Pancreas (tissue), 10 donors: ENCODE data around the gene EIF2S3. TPM values are rescaled to one million over a fixed set of nuclear protein-coding genes. Genes with fewer than 3 reads are reported as not detected.

Experiments used
- ATAC-seq, 4 donors: fragments of 200-7000 bp; cut with Tn5 transposase; one replicate each; pipeline versions ENCODE4 v1.8.0 to v1.9.1; 2020; ENCODE audit warnings: mild to moderate bottlenecking in 4 of 4, moderate library complexity in 4 of 4
- DNase-seq, 6 donors: peaks; one replicate each; pipeline ENCODE4 v3.0.0-alpha.2; 2020
- FAIRE-seq: peaks from 2 replicates; lab custom pipeline; 2012; peaks lifted over from hg19 to GRCh38; lab: Jason Lieb, UNC
- H3K27ac ChIP-seq, 4 donors: fragments of 200-600 bp; sonication (generic); 1 replicate in 3 of 4; 2 replicates in 1 of 4; pipeline versions ENCODE4 v1.5.0 to v1.8.0; 2020
- H3K27me3 ChIP-seq, 4 donors: fragments of 200-600 bp; one replicate each; pipeline ENCODE4 v1.8.0; 2021
- H3K36me3 ChIP-seq, 3 donors: fragments of 200-600 bp; sonication (generic) in 1 of 3; one replicate each; pipeline versions ENCODE4 v1.5.0 to v1.8.0; 2020 to 2021
- H3K4me1 ChIP-seq, 3 donors: fragments of 200-600 bp; one replicate each; pipeline ENCODE4 v1.8.0; 2021
- H3K4me3 ChIP-seq, 4 donors: fragments of 200-600 bp; sonication (generic) in 2 of 4; one replicate each; pipeline versions ENCODE4 v1.5.0 to v1.8.0; 2020 to 2021
- H3K9me3 ChIP-seq, 4 donors: fragments of 200-600 bp; one replicate each; pipeline ENCODE4 v1.8.0; 2021
- CTCF ChIP-seq, 4 donors: fragments of 200-600 bp; sonication (generic) in 3 of 4; IDR thresholded peaks; one replicate each; pipeline versions ENCODE4 v1.5.0 to v1.8.0; 2021; ENCODE audit warnings: antibody characterized with exemption in 4 of 4
- WGBS, 2 donors: extraction: QIAGEN DNeasy Blood & Tissue Kit; methylation state at CpG; one replicate each; pipeline ENCODE4 v1.1.7; 2013; 5-methylcytosine and 5-hydroxymethylcytosine counted together
- intact Hi-C, 3 donors: fragments of 100-400 bp; cut with DNase I; formaldehyde crosslinking; loops; one replicate each; pipeline versions ENCODE4 v1.11.1 to v1.14.2; 2022
- polyA plus RNA-seq, 2 donors: library from polyadenylated mRNA; stranded (reverse); fragments of 200-250 nt; gene quantifications; one replicate each; pipeline ENCODE4 v1.2.3, GENCODE V29; 2013
- total RNA-seq, 6 donors: library from RNA; stranded (reverse); fragmentation: NEBNext Ultra II Directional in 4 of 6; extraction: Animal tissue kit (Norgen Biotek cat#: 25700) in 4 of 6; gene quantifications; one replicate each; pipeline versions ENCODE4 v1.2.1 to v1.2.4, GENCODE V29; 2021 to 2023
- donor health status: healthy with polysubstance abuse.
- donor health status: DM: no; HTN: no; CAD: no; lungs with moderate emphysema.
- donor health status: DM: no; HTN: no; CAD: no.
- donor health status: control.
- donor health status: control.
- donor health status: Bipolar disorder and iron deficiency.
- donor health status: DM: yes; HTN: yes; CAD: no.
- donor health status: DM: no; HTN: no; CAD: no.
- donor health status: DM: no; HTN: no; CAD: no.
- donor health status: DM: yes; HTN: yes; CAD: no.

EIF2S3 gene
- total and polyA plus RNA-seq, 8 donors, result 40.0 to 139 (median 108) TPM

GRCh38 chrX:24082447-24082846, 27.7 kb downstream of the EIF2S3 start:
- H3K27me3 ChIP-seq, result no peaks in the 10 kb centered on the region
- TF ChIP-seq CTCF (IDR thresholded peaks at IDR 0.05), result no peak
- no peak overlapping the region for H3K4me3 ChIP-seq
- FAIRE-seq (no peak), ATAC-seq (no peak), DNase-seq (no peak)
- H3K27ac ChIP-seq, result no peak overlapping the region
- WGBS, 2 donors, result 66 to 79% methylated on average over 2 of the region's 2 CpGs
- H3K4me1 ChIP-seq, result no peaks in the 10 kb centered on the region
- intact Hi-C loops, result loop anchor here in 1 of 3 donors (10.0 kb wide), 1 partner anchor 162 kb away; no protein-coding TSS in a partner anchor
- peaks cover 0 to 6% (median under 1%) of the 10 kb centered on the region in 3 donors for H3K36me3 ChIP-seq
- no peaks in the 10 kb centered on the region for H3K9me3 ChIP-seq

- no peak for TF ChIP-seq CTCF (IDR thresholded peaks at IDR 0.05)
- Histone ChIP-seq H3K27ac (no peak overlapping the region), H3K9me3 (no peaks in the 10 kb centered on the region), H3K4me3 (no peak overlapping the region), H3K36me3 (no peaks in the 10 kb centered on the region), H3K27me3 (no peaks in the 10 kb centered on the region), H3K4me1 (no peaks in the 10 kb centered on the region)
- ATAC-seq (no peak), DNase-seq (no peak), FAIRE-seq (no peak)
- intact Hi-C loops, result loop anchor here in 1 of 3 donors (10.0 kb wide), 1 partner anchor 160 kb away; no protein-coding TSS in a partner anchor
- 73 to 83% methylated on average over 6 of the region's 6 CpGs for WGBS, 2 donors
Observed at GRCh38 chrX:24085101-24085500, 30.3 kb downstream of the EIF2S3 start.

GRCh38 chrX:24090300-24091200, 35.8 kb downstream of the EIF2S3 start:
- no peaks in the 10 kb centered on the region for H3K9me3 ChIP-seq
- no peaks in the 10 kb centered on the region for H3K4me1 ChIP-seq
- DNase-seq (no peak), ATAC-seq (no peak), FAIRE-seq (no peak)
- no peak overlapping the region for H3K4me3 ChIP-seq
- H3K27ac ChIP-seq, result no peak overlapping the region
- 64 to 65% methylated on average over 4 of the region's 4 CpGs for WGBS, 2 donors
- TF ChIP-seq CTCF (IDR thresholded peaks at IDR 0.05), result no peak
- intact Hi-C loops, result no loop called here
- H3K27me3 ChIP-seq, result no peaks in the 10 kb centered on the region
- no peaks in the 10 kb centered on the region for H3K36me3 ChIP-seq

- Histone ChIP-seq H3K4me1 (no peaks in the 10 kb centered on the region), H3K27me3 (no peaks in the 10 kb centered on the region), H3K36me3 (no peaks in the 10 kb centered on the region), H3K27ac (no peak overlapping the region), H3K4me3 (no peak overlapping the region), H3K9me3 (no peaks in the 10 kb centered on the region)
- WGBS, 2 donors, result 91 to 93% methylated on average over 12 of the region's 12 CpGs
- no peak for FAIRE-seq
- no peak for ATAC-seq
- intact Hi-C loops, result no loop called here
- no peak for TF ChIP-seq CTCF (IDR thresholded peaks at IDR 0.05)
- no peak for DNase-seq
Observed at GRCh38 chrX:24093746-24094145, 39.0 kb downstream of the EIF2S3 start.

- Histone ChIP-seq H3K4me3 (no peak overlapping the region), H3K36me3 (no peaks in the 10 kb centered on the region), H3K27ac (no peak overlapping the region), H3K27me3 (no peaks in the 10 kb centered on the region), H3K9me3 (no peaks in the 10 kb centered on the region), H3K4me1 (no peaks in the 10 kb centered on the region)
- ATAC-seq (no peak), FAIRE-seq (no peak), DNase-seq (no peak)
- TF ChIP-seq CTCF (IDR thresholded peaks at IDR 0.05), result no peak
- WGBS, 2 donors, result 30 to 33% methylated on average over 1 of the region's 1 CpG
- intact Hi-C loops, result no loop called here
Observed at GRCh38 chrX:24097741-24098260, 43.0 kb downstream of the EIF2S3 start.
